Activated CD8-positive, alpha-beta memory T cell treated with anti-CD3 and anti-CD28 coated beads for 1 hour (primary cell): ENCODE results near the gene OTUB1.
"Not testable (repeated sequence)": the region's sequence is repeated elsewhere in the genome, so short reads cannot be mapped to it uniquely, and the experiment has no call there.

Experiments
- DNase-seq, 2 donors: peaks; one replicate each; pipeline ENCODE4 v3.0.0-alpha.2; 2020; ENCODE audit warnings: low read depth in 1 of 2; ENCODE audit errors: extremely low read depth in 1 of 2

Gene OTUB1

GRCh38 chr11:64042301-64042700 is 56.1 kb downstream of the OTUB1 start:
- no peak for DNase-seq

GRCh38 chr11:64043545-64043944 is 57.3 kb downstream of the OTUB1 start:
- DNase-seq, result no peak

- DNase-seq, result no peak
These were observed 58.6 kb downstream of the OTUB1 start for GRCh38 chr11:64044730-64045393.

GRCh38 chr11:64045700-64046099 is 59.5 kb downstream of the OTUB1 start:
- DNase-seq, result no peak

GRCh38 chr11:64047373-64047772 is 61.1 kb downstream of the OTUB1 start:
- DNase-seq, result not testable (repeated sequence)
